GM19468 (cell line): ENCODE measurements around the gene LMF1.

Experiments
- ATAC-seq: cut with Tn5 transposase; IDR thresholded peaks from one replicate; pipeline ENCODE4 v1.9.1; 2021; ENCODE audit warnings: mild to moderate bottlenecking, moderate library complexity, moderate number of reproducible peaks; ENCODE audit not compliant: unreplicated experiment; ENCODE audit errors: extremely low read depth

The LMF1 gene

DNA sequence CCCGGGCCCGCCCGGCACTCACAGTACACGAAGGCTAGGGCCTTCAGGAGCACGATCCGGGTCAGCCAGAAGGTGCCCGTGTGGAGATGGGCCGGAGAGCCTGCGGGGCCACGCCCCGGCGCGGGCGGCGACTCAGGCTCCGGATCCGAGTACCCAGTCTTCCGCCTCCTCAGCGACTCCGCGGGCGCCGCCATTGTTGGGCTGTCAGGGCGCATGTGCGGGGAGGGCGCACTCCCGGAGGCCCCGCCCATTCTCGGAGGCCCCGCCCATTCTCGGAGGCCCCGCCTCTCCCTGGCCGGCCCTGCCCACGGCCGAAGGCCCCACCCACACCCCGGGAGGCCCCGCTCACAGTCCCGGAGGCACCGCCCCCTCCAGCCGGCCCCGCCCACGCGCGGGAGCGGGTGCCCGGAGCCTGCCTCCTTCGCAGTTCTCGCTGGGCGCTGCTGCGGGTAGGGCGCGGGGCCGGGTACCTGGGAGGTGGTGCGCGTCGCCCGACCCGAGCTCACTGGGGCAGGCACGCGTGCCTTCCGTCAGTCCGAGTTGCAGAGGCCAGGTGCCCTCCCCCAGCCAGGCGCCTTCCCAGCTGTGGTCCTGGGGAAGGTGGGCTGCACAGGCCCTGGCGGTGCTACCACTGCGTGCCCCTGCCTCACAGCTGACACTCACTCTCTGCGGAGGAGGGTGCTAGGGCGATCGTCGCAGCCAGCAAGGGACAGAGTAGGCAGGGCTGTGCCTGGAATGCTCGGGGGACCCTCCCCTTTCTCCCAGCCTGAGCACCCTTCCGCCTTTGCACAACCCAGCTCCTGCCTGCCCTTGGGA lies at the start of gene LMF1:
TSS of gene LMF1 (minus strand) at position 219 of the 816 bp plus-strand sequence. CDS start at position 215, 4 bp downstream.
- ATAC-seq: peak; percentile 56

- ATAC-seq: no peak
Observed at GRCh38 chr16:1020091-1020399, 49.3 kb upstream of the LMF1 start.

- ATAC-seq: no peak
Observed at GRCh38 chr16:1019231-1020090, 48.7 kb upstream of the LMF1 start.

GRCh38 chr16:1018447-1019198 lies 47.8 kb upstream of the LMF1 start:
- no peak for ATAC-seq

DNA sequence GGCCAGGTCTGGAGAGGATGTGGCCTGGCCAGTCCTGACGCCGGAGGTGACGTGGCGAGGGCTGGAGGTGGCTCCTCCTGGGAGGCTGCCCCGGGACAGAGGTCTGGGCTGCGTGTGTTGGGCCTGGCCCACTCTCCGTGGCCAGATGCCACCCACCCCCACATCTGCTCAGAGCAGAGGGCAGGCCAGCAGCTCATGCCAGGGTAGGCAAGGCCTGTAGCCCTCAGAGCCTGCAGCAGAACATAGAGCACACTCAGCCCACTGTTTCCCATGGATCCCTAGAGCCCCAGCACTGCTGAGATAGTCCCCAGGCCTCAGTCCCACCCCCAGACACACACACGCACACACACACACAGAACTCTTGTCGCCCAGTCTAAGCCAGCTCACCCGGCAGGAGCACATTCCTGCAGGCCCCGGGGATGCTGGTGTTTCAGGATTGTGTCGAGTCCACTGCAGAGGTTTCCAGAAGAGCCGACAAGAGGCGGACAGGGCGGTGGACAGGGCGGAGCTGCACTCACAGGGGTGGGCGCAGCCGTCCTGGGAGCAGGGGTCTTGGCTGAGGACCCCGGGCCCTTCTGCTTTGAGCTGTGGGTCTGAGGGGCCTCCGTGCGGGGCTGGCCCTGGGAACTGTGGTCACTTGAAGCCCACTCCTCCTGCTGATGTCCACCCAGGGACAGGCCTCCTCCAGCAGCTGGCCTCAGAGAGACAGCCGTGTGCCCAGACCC lies 44.1 kb upstream of the LMF1 start:
- no peak for ATAC-seq

DNA sequence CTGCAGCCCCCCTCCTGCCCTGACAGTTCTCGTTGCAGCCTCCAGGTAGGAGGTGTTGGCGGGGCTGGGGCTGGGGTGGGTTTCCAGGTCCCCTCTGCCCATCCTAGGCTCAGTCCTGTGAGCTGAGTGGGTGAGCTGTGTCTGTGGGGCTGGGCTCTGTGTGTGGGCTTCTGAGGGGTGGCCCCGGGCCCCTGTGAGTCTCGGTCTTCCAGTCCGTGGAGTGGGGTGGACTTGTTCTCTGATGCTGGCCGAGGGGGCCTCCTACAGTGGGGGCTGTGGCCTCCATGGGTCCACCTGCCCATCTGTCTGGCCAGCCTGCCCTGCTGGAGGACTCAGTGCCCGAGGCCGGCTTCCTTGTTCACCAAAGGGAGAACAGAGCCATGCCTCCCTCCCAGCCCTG lies 43.4 kb upstream of the LMF1 start:
- no peak for ATAC-seq

DNA sequence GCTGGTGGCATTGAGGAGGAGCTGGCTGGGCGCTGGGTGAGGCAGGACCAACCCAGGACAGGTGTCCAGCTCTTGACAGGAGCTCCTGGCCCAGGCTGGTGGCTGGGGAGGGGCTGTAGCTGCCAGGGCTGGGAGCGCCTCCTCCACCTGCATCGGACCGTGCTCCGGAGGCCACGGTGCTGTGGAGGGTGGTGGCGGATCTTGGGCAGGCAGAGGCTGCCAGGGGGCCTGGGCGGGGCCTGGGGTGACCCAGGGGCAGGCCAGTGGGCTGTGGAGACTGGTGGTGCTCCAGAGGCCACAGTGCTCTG lies 42.8 kb upstream of the LMF1 start:
- no peak for ATAC-seq

DNA sequence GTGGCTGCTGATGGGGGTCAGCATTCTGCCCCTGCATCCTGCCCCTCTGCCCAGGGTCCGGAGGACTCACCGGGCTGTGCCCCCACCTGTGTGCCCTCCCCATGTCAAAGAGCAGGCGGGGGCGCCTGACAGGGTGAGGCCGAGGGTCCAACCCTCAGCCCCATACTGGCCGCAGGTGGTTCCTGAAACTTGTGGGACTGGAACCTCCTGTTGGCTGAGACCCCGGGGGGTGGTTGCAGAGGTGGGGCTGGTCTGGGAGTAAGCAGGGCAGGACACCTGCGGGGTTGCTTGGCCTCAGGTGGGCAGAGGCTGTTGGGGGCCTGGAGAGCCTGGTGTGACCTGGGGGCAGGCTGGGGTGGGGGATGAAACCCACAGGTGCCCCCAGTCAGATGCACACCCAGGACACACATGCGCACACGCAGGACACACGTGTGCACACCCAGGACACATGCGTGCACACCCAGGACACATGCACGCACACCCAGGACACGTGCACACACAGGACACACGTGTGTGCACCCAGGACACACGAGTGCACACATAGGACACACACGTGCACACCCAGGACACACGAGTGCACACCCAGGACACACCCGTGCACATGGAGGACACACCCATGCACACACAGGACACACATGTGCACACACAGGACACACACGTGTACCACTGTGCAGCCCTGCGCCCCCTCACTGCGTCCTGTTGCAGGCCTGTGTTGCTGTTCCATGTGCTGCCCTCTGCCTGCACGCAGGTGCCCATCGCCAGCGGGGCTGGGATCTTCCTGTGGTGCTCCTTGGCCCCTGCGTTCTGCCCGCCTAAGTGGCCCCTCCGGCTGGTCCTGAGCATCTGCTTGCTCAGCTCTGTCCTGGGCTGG lies 42.2 kb upstream of the LMF1 start:
- no peak for ATAC-seq

DNA sequence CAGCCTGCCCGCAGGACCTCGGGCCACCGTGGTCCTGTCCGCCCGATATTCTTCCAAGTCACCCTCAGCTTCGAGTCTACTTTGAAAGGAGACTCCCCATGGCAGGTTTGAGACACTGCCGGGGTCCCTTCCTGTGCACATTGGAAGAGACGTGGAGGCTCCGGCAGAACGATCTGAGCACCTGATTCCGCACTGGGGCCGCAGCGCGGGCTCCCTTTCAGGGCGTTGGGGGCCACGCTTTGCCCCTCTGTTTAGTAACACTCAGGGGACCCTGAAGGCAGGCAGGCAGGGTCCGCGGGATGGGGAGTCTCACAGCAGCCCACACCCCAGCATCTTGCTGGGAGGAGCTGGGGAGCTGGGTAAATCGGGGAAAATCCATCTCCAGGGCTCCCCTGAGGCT lies 41.4 kb upstream of the LMF1 start:
- no peak for ATAC-seq

DNA sequence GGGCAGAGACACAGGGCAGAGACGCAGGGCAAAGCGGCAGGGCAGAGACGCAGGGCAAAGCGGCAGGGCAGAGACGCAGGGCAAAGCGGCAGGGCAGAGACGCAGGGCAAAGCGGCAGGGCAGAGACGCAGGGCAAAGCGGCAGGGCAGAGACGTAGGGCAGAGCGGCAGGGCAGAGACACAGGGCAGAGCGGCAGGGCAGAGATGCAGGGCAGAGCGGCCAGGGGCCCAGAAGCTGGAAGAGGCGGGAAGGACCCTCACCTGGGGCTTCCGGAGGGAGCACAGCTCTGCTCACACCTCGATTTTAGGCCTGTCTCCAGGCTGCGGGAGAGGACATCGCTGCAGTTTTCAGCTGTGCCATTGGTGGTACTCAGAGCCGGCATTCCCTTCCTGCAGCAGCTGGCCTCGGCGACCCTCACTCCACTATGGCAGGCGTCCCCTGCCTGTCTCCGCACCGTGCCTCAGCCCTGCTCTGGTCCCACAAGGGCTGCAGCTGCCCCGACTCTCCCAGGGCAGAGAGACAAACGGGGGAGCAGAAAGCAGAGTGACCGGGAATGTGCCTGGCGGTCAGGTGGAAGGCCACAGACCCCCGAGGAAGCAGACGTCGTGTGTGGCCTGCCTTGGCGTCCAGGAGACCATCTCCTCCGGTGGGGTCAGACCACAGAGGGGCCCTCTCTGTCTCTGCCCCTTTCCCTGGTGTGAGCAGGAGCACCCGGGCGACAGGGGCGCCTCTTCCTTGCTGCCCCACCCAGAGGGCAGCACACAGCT lies 40.7 kb upstream of the LMF1 start:
- ATAC-seq: no peak

- ATAC-seq: no peak
Observed at GRCh38 chr16:1010815-1011214, 40.0 kb upstream of the LMF1 start.

- ATAC-seq: no peak
Observed at GRCh38 chr16:1010251-1010650, 39.5 kb upstream of the LMF1 start.

DNA sequence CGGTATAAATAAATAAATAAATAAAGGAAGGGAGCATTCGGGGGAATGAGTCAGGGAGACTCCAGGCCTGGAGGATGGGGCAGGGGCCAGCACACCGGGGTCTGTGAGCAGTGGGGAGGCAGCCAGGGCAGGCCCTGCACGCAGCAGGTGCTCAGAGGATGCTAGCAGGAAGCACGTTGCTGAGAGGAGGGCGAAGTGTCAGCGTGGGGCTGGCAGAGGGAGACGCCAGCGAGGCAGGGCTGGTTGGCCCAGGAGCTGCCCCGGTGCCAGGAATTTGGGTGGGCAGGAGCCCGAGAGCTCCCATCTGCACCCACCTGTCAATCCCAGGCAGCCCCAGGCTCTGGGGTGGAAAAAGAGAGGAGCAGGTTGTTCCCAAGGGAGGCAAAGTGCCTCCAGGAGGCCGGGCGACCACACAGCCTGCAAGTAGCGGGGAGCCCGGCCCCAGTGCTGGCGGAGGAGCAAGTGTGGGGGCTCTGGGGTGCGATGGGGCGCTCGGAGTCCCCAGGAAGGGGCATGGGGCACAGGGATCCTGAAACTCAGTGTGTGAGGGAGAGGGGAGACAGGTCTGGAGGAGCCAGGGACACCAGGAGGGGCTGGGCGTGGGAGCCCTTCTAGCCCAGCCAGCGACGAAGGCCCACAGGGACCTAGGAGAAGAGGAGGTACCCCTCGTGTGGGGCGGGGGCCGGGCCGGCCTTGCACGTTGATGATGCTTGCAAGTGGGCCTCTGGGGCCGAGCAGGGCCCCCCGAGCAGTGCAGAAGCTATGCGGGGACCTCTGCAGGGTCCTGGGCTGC lies 38.8 kb upstream of the LMF1 start:
- no peak for ATAC-seq

DNA sequence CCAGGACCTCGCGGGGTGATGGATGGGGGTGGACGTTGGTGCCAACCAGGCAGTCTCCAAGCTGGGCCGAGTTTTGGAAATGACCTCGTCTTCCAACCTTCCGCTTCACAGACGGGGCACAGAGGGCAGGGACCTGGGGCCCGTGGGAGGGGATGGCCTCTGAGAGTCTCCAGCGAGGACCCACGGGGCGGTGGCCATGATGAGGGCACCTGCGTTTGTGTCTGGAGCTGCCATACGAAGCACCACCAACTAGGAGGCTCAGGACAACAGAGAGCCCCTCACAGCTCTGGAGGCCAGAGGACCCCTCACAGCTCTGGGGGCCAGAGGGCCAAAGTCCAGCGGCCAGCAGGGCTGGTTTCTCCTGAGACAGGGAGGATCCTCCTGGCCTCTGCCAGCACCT lies 37.3 kb upstream of the LMF1 start:
- no peak for ATAC-seq

- ATAC-seq: no peak
Observed at GRCh38 chr16:1007284-1007850, 36.6 kb upstream of the LMF1 start.

- ATAC-seq: no peak
Observed at GRCh38 chr16:1006781-1007180, 36.0 kb upstream of the LMF1 start.

GRCh38 chr16:1005286-1005685 lies 34.5 kb upstream of the LMF1 start:
- ATAC-seq: no peak
